HG03066 (cell line): ENCODE results near the gene PALLD.
"Not testable (repeated sequence)": the region's sequence is repeated elsewhere in the genome, so short reads cannot be mapped to it uniquely, and the experiment has no call there.

ENCODE experiments used
- ATAC-seq: cut with Tn5 transposase; IDR thresholded peaks from one replicate; pipeline ENCODE4 v1.9.1; 2021; ENCODE audit warnings: low read depth; ENCODE audit not compliant: unreplicated experiment

Gene PALLD

DNA sequence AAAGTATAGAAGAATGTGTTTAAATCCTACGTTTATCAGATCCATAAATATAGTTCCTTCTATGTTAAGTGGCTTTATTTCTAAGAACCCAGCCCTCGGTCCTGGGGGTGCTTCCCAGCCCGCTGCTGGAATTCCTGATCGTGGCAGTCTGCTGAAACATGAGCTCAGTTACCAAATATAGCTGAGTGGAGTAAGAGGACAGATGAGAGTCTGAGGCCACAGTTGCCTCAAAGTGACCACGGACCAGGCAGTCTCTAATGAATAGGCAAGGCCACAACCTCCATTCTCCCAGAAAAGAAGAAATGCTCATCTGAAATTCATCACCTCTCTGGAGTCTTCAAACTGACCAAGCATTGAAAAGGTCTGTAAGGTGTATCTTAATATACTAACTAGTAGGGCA is at the start of gene PALLD:
Gene PALLD (plus strand): TSS at position 219 of the 400 bp plus-strand sequence.
- no peak for ATAC-seq

- ATAC-seq, result not testable (repeated sequence)
Observed at GRCh38 chr4:168449063-168449462, 47.8 kb upstream of the PALLD start.

GRCh38 chr4:168449719-168450452 is 47.0 kb upstream of the PALLD start:
- ATAC-seq, result no peak

DNA sequence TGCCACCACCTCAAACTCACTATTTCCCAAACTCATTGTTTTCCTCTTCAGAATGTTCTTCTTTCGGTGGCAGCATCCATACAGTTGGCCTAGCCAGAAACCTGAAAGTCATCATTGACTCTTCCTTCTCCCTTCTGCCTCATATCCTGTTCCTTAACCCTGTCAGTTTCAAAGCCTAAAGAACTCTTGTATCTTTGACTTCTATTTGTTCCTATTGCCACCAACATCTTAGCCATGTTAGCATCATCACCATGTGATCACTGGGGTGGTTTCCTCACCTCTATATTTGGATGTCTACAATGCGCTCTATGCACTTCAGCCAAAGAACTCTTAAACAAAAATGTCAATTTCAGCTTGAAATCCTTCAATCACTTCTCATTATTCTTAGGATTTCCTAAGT is 45.5 kb upstream of the PALLD start:
- no peak for ATAC-seq

GRCh38 chr4:168451744-168452390 is 45.0 kb upstream of the PALLD start:
- ATAC-seq, result peak; percentile 72

DNA sequence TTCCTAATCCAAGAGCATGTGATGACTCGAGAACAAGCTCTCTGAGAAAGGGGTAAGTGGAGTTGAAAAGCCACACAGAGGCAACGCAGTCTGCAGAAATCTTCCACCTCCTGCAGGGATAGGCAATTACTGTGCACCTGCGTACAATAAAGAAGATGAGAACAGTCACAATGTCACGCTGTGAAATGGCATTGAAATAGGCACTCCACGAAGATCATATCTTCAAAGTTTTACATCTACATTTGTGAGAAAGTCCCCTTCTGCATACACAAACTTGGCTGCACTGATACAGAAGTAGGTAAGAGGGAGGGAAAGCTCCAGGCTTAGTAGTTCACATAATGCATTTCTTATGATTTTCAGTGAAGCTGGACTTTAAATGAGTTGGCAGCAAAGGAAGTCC is 43.7 kb upstream of the PALLD start:
- ATAC-seq, result no peak

GRCh38 chr4:168458256-168458655 is 38.6 kb upstream of the PALLD start:
- not testable (repeated sequence) for ATAC-seq

DNA sequence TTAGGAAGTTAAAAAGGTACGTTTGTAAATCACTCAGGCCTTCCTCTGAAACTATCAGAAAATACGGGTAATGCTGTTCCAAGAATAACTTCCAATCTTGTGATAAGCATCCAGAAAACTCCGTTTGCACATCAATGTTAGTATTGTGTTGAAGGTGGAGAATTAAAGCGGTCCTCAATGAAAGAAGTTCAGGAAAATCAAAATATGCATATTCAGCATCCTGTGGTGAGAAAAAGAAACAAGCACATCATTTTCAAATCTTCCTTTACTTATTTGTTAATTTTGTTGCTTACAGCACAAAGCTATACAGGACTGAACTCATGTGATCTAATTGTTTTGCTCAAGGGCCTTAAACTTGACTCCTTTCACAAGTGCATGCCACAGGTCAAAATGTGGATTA is 35.0 kb upstream of the PALLD start:
- no peak for ATAC-seq

- no peak for ATAC-seq
Observed at GRCh38 chr4:168472920-168473319, 23.9 kb upstream of the PALLD start.

GRCh38 chr4:168474660-168475320 is 22.1 kb upstream of the PALLD start:
- no peak for ATAC-seq

GRCh38 chr4:168475745-168476144 is 21.1 kb upstream of the PALLD start:
- ATAC-seq, result no peak

- no peak for ATAC-seq
Observed at GRCh38 chr4:168478868-168479267, 18.0 kb upstream of the PALLD start.

- peak; percentile 35 for ATAC-seq
Observed at GRCh38 chr4:168480931-168481611, 15.8 kb upstream of the PALLD start.

GRCh38 chr4:168483811-168484210 is 13.0 kb upstream of the PALLD start:
- no peak for ATAC-seq

DNA sequence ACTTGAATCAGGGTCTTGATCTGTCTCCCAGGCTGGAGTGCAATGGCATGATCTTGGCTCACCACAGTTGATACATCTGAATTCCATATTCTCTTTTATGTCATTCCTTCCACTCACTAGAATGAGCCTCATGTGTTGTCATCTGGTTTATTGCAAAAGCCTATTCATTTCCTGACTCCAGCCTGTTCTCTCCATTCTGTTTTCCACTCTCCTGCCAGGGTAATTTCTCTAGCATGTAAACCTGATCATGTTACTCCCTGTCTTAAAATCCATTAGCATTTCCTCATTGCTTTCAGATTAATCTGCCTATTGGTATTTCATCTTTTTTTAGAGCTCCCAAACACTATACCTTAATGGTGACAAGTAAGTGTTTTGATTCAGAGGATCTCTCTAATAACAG is 12.2 kb upstream of the PALLD start:
- ATAC-seq, result no peak

DNA sequence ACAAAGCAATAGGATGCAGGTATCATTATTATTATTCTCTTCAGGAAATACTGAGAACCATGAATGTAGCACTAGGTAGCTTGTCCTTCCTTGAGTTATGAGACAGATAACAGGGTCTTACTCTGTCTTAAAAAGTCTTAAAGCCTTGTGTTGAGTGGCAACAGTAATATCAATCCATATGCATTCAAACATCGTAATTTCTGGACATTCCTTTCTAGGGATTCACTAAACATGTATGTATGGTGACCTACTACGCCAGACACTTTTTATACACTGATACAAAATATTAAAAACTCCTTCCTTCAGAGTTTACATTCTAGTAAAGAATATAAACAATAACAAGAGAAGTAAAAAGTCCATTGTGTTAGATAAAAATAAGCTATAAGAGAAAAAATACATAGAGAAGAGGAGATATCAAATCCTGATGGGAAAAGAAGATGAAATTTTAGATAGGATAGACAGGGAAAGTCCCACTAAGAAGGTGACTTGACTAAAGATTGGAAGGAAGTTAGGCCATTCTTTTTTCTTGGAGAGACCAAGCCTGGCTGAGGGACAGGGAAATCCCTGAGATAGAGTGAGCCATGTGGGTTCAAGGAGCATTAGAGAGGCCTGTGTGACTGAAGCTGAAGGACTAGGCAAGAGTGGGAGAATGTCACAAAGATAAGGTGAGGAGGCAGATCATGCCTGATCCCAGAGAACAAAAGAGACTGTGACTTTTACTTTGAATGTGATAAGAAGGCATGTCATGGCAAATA is 11.5 kb upstream of the PALLD start:
- no peak for ATAC-seq

- no peak for ATAC-seq
Observed at GRCh38 chr4:168486912-168487281, 10.0 kb upstream of the PALLD start.

DNA sequence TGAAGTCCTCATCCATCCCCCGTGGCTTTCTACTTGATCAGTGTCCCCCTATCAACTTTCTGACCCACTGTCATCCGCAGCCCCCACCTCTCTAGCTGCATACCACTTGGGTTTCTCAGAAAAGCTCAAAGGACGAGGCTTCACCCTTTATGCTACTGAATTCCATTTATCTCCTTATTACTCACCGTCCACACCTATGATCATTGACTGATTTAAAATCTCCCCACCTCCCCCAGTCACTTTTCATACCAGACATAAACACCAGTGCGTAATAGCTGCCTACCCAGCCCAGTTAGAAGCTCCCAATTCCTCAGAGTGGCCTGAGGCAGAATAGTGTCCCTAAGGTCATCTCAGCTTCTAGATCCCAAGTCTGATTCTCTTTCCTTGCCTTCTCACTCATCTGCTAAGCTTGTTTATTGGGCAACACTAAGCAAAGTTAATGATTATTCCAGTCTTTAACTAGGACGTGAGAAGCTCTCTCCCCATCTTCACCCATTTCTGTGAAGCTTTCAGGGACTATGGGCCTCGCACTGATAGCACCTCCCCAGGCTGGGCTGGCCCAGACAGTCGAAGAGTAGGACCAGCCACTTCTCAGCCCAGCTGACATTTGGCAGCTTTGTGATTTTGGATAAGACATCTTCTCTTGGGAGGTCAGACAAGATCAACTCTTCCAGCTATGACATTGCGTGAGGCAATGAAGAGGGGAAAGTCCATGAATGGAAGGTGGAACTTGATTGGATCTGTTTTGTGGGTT is 9.4 kb upstream of the PALLD start:
- no peak for ATAC-seq

- ATAC-seq, result no peak
Observed at GRCh38 chr4:168488869-168489274, 8.0 kb upstream of the PALLD start.

DNA sequence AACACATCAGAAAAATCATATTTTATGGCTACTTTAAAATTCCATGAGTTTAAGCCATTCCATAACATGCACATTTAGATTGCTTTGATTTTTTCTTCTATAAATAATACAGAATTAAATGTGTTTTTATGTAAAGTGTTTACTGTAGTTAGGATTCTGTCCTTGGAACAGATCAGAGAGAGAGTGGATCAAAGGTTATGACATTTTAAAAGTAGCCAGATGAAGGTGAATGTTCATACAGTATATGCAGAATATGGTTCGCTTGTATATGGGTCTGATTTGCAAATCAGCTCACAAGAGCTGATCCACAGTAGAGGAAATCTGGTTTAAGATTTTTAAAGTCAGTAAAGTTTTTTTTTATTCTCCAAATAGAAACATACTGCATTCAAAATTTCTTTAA is 7.2 kb upstream of the PALLD start:
- no peak for ATAC-seq
